Panc1 (cell line): ENCODE data around the gene DVL3. TPM values are rescaled to one million over a fixed set of nuclear protein-coding genes. Genes with fewer than 3 reads are reported as not detected.
A peak's percentile ranks its signal among the peaks of the same experiment; 100 is the strongest.

Source experiments
- ATAC-seq: fragments of 200-7000 bp; cut with Tn5 transposase; 2 replicates; pipeline ENCODE4 v1.9.1; 2020; ENCODE audit warnings: mild to moderate bottlenecking, moderate library complexity
- BruUV-seq: library from RNA; stranded (reverse); fragments of 400-500 nt; replicated peaks from 2 replicates; lab custom pipeline; 2021; lab: Mats Ljungman, UMichigan
- CTCF ChIA-PET: fragments of 300-600 bp; sonication (Branson Sonifier 250); formaldehyde crosslinking; loops from one replicate; lab custom pipeline; 2022; ENCODE audit warnings: antibody characterized with exemption; lab: Charles Lee
- POLR2A ChIA-PET: fragments of 300-600 bp; sonication (Branson Sonifier 250); formaldehyde crosslinking; loops from one replicate; lab custom pipeline; 2022; ENCODE audit warnings: antibody characterized with exemption; lab: Charles Lee
- DNase-seq: peaks from one replicate; pipeline ENCODE4 v3.0.0-alpha.2; 2010; ENCODE audit warnings: low read depth, low spot score
- H3K27ac ChIP-seq: 2 replicates; pipeline ENCODE4 v1.5.1; 2011; ENCODE audit warnings: mild to moderate bottlenecking, low read length, inconsistent platforms
- H3K27me3 ChIP-seq: fragments of 200-500 bp; sonication (Bioruptor generic); 2 replicates; pipeline ENCODE4 v1.6.0; 2014; ENCODE audit warnings: low read length, inconsistent platforms; ENCODE audit not compliant: control insufficient read depth, insufficient read depth
- H3K36me3 ChIP-seq: fragments of 200-500 bp; sonication (Bioruptor generic); 2 replicates; pipeline ENCODE4 v1.5.1; 2014; ENCODE audit warnings: inconsistent platforms, mild to moderate bottlenecking, low read length, moderate library complexity; ENCODE audit not compliant: control insufficient read depth, insufficient read depth
- H3K4me1 ChIP-seq: 2 replicates; pipeline ENCODE4 v1.5.1; 2011; ENCODE audit warnings: inconsistent platforms, mild to moderate bottlenecking, low read length, moderate library complexity; ENCODE audit not compliant: control insufficient read depth, insufficient read depth
- H3K4me3 ChIP-seq, 2 experiments: 2 replicates each; pipeline ENCODE4 v1.5.1; 2011 to 2012; ENCODE audit warnings: low read depth in 2 of 2, low read length in 2 of 2, mild to moderate bottlenecking in 2 of 2, inconsistent platforms in 1 of 2, moderate library complexity in 1 of 2
- H3K9me3 ChIP-seq: fragments of 200-500 bp; sonication (Bioruptor generic); 2 replicates; pipeline ENCODE4 v1.5.1; 2014; ENCODE audit warnings: low read depth, mild to moderate bottlenecking, inconsistent platforms, low read length, moderate library complexity; ENCODE audit not compliant: control insufficient read depth, insufficient read depth
- POLR2AphosphoS5 ChIP-seq: IDR thresholded peaks from 2 replicates; pipeline ENCODE4 v1.6.1; 2012; ENCODE audit warnings: mild to moderate bottlenecking, low read depth, low read length, moderate library complexity
- SIN3A ChIP-seq: IDR thresholded peaks from 2 replicates; pipeline ENCODE4 v1.6.1; 2012; ENCODE audit warnings: low read depth, mild to moderate bottlenecking, low read length, moderate library complexity, borderline replicate concordance; ENCODE audit not compliant: insufficient read depth
- TCF7L2 ChIP-seq: IDR thresholded peaks from 2 replicates; pipeline ENCODE4 v1.6.1; 2011; ENCODE audit warnings: mild to moderate bottlenecking, low read depth, low read length, inconsistent platforms
- in situ Hi-C: cut with HindIII; loops from 2 replicates; pipeline ENCODE4 v1.10.0; 2016; ENCODE audit warnings: low sequenced_read_pairs, low pct_unique_long_range_greater_than_20kb
- intact Hi-C: fragments of 100-400 bp; cut with micrococcal nuclease; formaldehyde crosslinking; loops from one replicate; pipeline ENCODE4 v1.10.0; 2022; ENCODE audit not compliant: unreplicated experiment
- total RNA-seq: library from RNA; stranded (reverse); gene quantifications from one replicate; pipeline ENCODE4 v1.2.1, GENCODE V29; 2021; ENCODE audit not compliant: unreplicated experiment
- TF ChIP-seq, protein P1 (sequence below): fragments of 450-650 bp; IDR thresholded peaks from 2 replicates; pipeline ENCODE4 v1.5.1; 2017; ENCODE audit warnings: mild to moderate bottlenecking
- TF ChIP-seq, protein P2 (sequence below), 2 experiments: IDR thresholded peaks; 2 replicates each; pipeline ENCODE4 v1.6.1; 2011 to 2012; ENCODE audit warnings: low read depth in 2 of 2, control low read depth in 1 of 2, low read length in 1 of 2, mild to moderate bottlenecking in 1 of 2, moderate library complexity in 1 of 2; ENCODE audit not compliant: insufficient read depth in 1 of 2

The DVL3 gene
- total RNA-seq, 1 experiment from 2014 or later: 97.2 TPM

DNA sequence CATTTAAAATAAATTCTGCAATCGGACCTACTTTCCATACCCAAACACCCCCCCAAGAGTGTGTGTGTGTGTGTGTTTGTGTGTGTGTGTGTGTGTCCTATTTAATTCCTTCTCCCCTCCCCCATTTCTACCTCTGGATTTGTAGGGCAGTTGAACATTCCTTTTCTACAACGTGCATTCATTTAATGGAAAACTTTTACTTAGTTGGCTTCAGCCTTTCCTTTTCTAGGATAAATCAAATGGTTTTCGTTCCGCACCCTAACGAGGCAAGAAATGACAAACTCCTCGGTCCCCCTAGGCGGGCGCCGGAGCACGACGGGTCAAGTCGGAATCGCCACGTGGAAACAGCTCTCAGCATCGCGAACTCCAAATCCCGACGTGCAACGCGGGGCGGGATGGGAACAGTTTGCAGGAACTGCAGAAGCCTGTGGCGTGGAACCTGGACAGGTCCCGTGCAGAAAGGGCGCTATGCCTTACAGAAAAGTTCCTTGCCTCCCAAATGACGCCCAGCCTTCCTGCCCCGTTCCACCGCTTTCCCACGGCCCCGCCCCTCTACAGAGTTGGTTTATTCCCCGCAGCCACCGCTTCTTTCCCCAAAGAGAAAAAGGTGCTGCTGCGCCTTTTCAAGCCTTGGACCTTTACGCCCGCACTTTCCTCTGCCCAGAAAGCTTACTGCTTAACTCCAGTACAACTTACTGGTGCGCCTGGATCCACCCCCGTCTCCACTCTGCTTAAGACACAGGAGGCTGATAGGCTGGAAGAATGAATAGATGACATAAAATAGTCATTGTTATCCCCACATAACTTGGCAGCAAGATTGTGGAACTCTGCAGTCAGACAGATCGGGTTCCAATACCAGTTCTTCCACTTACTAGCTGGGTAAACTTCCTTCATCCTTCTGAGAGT is 21.1 kb upstream of the DVL3 start:
- Histone ChIP-seq H3K4me3 (peak overlapping the region; percentile 96 to 100), H3K4me1 (peaks cover 12% of the 10 kb centered on the region), H3K36me3 (peaks cover 9% of the 10 kb centered on the region; the same call in 1 of the 2 replicates), H3K27me3 (no peaks in the 10 kb centered on the region), H3K27ac (peak overlapping the region; percentile 98), H3K9me3 (no peaks in the 10 kb centered on the region)
- DNase-seq: peak; percentile 74
- POLR2A ChIA-PET: no interaction called here
- intact Hi-C loops (loop anchor here (10.0 kb wide), 2 partner anchors 89 to 239 kb away; no protein-coding TSS in a partner anchor), in situ Hi-C loops (no loop called here)
- no TSS peak for BruUV-seq
- ATAC-seq: peak; percentile 86
- peak; percentile 58; the same call in 1 of the 2 replicates for TF ChIP-seq POLR2AphosphoS5
- TF ChIP-seq, protein P1, sequence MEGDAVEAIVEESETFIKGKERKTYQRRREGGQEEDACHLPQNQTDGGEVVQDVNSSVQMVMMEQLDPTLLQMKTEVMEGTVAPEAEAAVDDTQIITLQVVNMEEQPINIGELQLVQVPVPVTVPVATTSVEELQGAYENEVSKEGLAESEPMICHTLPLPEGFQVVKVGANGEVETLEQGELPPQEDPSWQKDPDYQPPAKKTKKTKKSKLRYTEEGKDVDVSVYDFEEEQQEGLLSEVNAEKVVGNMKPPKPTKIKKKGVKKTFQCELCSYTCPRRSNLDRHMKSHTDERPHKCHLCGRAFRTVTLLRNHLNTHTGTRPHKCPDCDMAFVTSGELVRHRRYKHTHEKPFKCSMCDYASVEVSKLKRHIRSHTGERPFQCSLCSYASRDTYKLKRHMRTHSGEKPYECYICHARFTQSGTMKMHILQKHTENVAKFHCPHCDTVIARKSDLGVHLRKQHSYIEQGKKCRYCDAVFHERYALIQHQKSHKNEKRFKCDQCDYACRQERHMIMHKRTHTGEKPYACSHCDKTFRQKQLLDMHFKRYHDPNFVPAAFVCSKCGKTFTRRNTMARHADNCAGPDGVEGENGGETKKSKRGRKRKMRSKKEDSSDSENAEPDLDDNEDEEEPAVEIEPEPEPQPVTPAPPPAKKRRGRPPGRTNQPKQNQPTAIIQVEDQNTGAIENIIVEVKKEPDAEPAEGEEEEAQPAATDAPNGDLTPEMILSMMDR: no peak
- TF ChIP-seq, protein P2, sequence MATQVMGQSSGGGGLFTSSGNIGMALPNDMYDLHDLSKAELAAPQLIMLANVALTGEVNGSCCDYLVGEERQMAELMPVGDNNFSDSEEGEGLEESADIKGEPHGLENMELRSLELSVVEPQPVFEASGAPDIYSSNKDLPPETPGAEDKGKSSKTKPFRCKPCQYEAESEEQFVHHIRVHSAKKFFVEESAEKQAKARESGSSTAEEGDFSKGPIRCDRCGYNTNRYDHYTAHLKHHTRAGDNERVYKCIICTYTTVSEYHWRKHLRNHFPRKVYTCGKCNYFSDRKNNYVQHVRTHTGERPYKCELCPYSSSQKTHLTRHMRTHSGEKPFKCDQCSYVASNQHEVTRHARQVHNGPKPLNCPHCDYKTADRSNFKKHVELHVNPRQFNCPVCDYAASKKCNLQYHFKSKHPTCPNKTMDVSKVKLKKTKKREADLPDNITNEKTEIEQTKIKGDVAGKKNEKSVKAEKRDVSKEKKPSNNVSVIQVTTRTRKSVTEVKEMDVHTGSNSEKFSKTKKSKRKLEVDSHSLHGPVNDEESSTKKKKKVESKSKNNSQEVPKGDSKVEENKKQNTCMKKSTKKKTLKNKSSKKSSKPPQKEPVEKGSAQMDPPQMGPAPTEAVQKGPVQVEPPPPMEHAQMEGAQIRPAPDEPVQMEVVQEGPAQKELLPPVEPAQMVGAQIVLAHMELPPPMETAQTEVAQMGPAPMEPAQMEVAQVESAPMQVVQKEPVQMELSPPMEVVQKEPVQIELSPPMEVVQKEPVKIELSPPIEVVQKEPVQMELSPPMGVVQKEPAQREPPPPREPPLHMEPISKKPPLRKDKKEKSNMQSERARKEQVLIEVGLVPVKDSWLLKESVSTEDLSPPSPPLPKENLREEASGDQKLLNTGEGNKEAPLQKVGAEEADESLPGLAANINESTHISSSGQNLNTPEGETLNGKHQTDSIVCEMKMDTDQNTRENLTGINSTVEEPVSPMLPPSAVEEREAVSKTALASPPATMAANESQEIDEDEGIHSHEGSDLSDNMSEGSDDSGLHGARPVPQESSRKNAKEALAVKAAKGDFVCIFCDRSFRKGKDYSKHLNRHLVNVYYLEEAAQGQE (IDR thresholded peaks at IDR 0.05; ENCODE audit: insufficient read depth in 1 of 2, low read depth in 2 of 2, low read length in 1 of 2): peak in 1 of 2 experiments; percentile 42; a peak in 1 of 4 replicates
- no peak for TF ChIP-seq TCF7L2
- 0 out of 2 replicates have a peak, but pooled peaks have one; percentile 32 for TF ChIP-seq SIN3A
- CTCF ChIA-PET: interaction anchor here (0.6 to 1.1 kb wide), 3 partner anchors 25 to 104 kb away, joined by 3 to 6 read pairs (median 3); no protein-coding TSS in a partner anchor

DNA sequence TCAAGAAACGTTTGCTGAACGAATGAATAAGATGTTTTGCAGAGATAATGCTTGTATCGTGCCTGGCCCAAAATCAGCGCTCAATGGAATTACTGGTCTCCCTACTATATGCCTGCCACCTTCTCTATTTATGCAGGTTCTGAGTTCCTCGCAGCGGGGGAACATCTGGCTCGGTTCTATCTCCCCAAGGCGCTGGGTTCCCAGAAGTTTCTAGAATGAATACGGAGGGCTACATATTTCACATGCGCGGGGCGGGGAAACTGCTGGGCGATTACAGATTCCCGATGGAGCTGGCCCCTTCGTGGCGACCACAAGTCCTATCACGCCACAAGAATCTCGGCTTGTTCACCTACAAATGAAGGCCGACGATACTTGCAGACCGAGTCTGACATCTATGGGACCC is 20.4 kb upstream of the DVL3 start:
- H3K4me1 ChIP-seq: peaks cover 12% of the 10 kb centered on the region
- peak overlapping the region; percentile 98 for H3K27ac ChIP-seq
- peak; percentile 46 for ATAC-seq
- in situ Hi-C loops (no loop called here), intact Hi-C loops (loop anchor here (10.0 kb wide), 2 partner anchors 90 to 240 kb away; no protein-coding TSS in a partner anchor)
- TF ChIP-seq, protein P1: no peak
- TF ChIP-seq POLR2AphosphoS5 (no peak), TCF7L2 (no peak), SIN3A (no peak)
- TF ChIP-seq, protein P2 (IDR thresholded peaks at IDR 0.05; ENCODE audit: insufficient read depth in 1 of 2, low read depth in 2 of 2, low read length in 1 of 2): no peak
- no peak for DNase-seq
- no peaks in the 10 kb centered on the region for H3K27me3 ChIP-seq
- CTCF ChIA-PET: interaction anchor here (0.6 to 1.1 kb wide), 2 partner anchors 95 to 103 kb away, joined by 3 read pairs; no protein-coding TSS in a partner anchor
- H3K4me3 ChIP-seq: peak overlapping the region; percentile 96 to 100
- no peaks in the 10 kb centered on the region for H3K9me3 ChIP-seq
- BruUV-seq: no TSS peak
- H3K36me3 ChIP-seq: peaks cover 9% of the 10 kb centered on the region; the same call in 1 of the 2 replicates
- POLR2A ChIA-PET: interaction anchor here (0.6 kb wide), 1 partner anchor 76 kb away, joined by 7 read pairs; no protein-coding TSS in a partner anchor
